Measurements from ENCODE around the gene PNLIPRP1. TPM values are rescaled to one million over a fixed set of nuclear protein-coding genes. Genes with fewer than 3 reads are reported as not detected.
A peak's percentile ranks its signal among the peaks of the same experiment; 100 is the strongest.

PNLIPRP1 gene
- total RNA-seq, 1 experiment from 2014 or later: 1.6 TPM

DNA sequence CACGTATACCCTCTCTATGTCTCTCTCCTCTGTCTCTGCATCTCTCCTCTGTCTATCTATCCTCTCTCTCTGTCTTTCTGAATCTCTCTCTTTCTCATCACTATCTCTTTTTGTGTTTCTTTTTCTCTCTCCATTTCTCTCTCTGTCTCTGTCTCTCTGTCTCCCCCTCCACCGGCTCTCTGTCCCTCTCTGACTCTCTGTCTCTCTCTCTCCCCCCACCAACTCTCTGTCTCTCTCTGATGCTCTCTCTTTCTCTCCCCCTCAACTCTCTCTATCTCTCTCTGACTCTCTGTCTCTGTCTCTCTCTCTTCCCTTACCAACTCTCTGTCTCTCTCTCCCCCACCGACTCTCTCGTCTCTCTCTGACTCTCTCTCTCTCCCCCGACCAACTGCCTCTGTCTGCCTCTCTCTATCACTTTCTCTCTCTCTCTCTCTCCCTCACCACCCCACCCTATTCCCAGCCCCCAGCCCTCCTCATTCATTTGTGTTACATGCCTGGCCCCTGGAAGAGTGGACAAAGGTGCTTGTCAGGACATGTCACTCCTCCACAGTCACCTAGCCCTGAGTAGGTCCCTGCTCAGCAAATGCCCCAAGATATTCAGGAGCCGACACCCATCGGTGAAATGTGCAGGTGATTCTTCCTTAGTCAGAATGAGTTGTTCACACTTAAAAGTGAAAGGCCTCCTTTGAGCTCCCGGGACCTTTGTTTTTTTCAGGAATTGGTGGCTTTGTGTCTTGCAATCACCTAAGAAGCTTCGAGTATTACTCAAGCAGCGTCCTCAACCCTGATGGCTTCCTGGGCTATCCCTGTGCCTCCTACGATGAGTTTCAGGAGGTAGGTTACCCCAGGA lies 43.6 kb downstream of the PNLIPRP1 start:
- Histone ChIP-seq H3K36me3 (ENCODE audit: control insufficient read depth in 1 of 2, insufficient read depth in 2 of 2, low read length in 2 of 2) (no peaks in the 10 kb centered on the region), H3K27me3 (ENCODE audit: insufficient read depth, low read length) (no peaks in the 10 kb centered on the region), H3K9me3 (ENCODE audit: control insufficient read depth in 1 of 2, insufficient read depth in 1 of 2, low read depth in 1 of 2, low read length in 2 of 2) (no peaks in the 10 kb centered on the region), H3K27ac (ENCODE audit: low read depth, low read length) (peak overlapping the region; percentile 11; the same call in 1 of the 2 replicates), H3K79me2 (ENCODE audit: insufficient read depth, low read length) (no peaks in the 10 kb centered on the region), H3K9ac (ENCODE audit: low read length) (no peak overlapping the region), H3K9me2 (ENCODE audit: insufficient read depth) (no peaks in the 10 kb centered on the region), H3K4me3 (replicated peaks in 1 of 2; ENCODE audit: low read depth in 1 of 2, low read length in 2 of 2) (peak overlapping the region in 1 of 2 experiments; percentile 14; a peak in 1 of 4 replicates), H2AFZ (ENCODE audit: low read depth, low read length, poor library complexity, severe bottlenecking) (peak overlapping the region; percentile 47), H3K4me2 (ENCODE audit: low read length) (peak overlapping the region; percentile 55), H3K4me1 (ENCODE audit: control insufficient read depth in 1 of 2, insufficient read depth in 2 of 2, low read length in 2 of 2) (peaks cover 11 to 20% of the 10 kb centered on the region in 2 experiments), H4K20me1 (ENCODE audit: insufficient read depth) (no peaks in the 10 kb centered on the region)
- ChIA-PET RAD21 (ENCODE audit: low non-redundant PET in 1 of 2, low total read pairs in 2 of 2, uncharacterized antibody in 2 of 2, unreplicated experiment in 2 of 2) (no interaction called here), CTCF (interaction anchor here (1.0 to 1.2 kb wide), 2 partner anchors 154 to 534 kb away, joined by 3 read pairs; no protein-coding TSS in a partner anchor), POLR2A (no interaction called here)
- peak; percentile 88 for TF ChIP-seq CEBPB (IDR thresholded peaks at IDR 0.05; ENCODE audit: low read depth)
- TF ChIP-seq SIN3A (IDR thresholded peaks at IDR 0.05; ENCODE audit: low read depth): 0 out of 2 replicates have a peak, but pooled peaks have one; percentile 17
- no peak; the same call in 1 of the 2 replicates for TF ChIP-seq CBX3 (IDR thresholded peaks at IDR 0.05; ENCODE audit: low read depth)
- TF ChIP-seq JUND (IDR thresholded peaks at IDR 0.05): peak; percentile 69
- no peak for TF ChIP-seq ELF1 (IDR thresholded peaks at IDR 0.05; ENCODE audit: borderline replicate concordance, low read depth)
- no peak for TF ChIP-seq EZH2phosphoT487 (IDR thresholded peaks at IDR 0.05; ENCODE audit: borderline replicate concordance)
- TF ChIP-seq, protein P1, sequence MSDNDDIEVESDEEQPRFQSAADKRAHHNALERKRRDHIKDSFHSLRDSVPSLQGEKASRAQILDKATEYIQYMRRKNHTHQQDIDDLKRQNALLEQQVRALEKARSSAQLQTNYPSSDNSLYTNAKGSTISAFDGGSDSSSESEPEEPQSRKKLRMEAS (IDR thresholded peaks at IDR 0.05): peak; percentile 58
- TF ChIP-seq EGR1 (IDR thresholded peaks at IDR 0.05; ENCODE audit: low read depth): no peak
- TF ChIP-seq ZNF274 (IDR thresholded peaks at IDR 0.05; ENCODE audit: low read depth, low read length): no peak
- peak; percentile 64 for TF ChIP-seq SP1 (IDR thresholded peaks at IDR 0.05; ENCODE audit: low read depth)
- peak; percentile 86 for TF ChIP-seq FOSL1 (IDR thresholded peaks at IDR 0.05; ENCODE audit: low read depth)
- peak; percentile 31; the same call in 1 of the 2 replicates for TF ChIP-seq POLR2AphosphoS5 (IDR thresholded peaks at IDR 0.05; ENCODE audit: low read depth, low read length)
- DNase-seq (ENCODE audit: low read depth, low spot score): peak; percentile 55
- BruUV-seq (replicated peaks): no TSS peak
- intact Hi-C loops (cut with micrococcal nuclease): no loop called here
- ATAC-seq: peak; percentile 81
